NCI-H345 (cell line): ENCODE results near the gene SEL1L.
"Not testable (repeated sequence)": the region's sequence is repeated elsewhere in the genome, so short reads cannot be mapped to it uniquely, and the experiment has no call there.

Source experiments
- DNase-seq: peaks from one replicate; lab custom pipeline; 2025; lab: John Stamatoyannopoulos, UW

SEL1L gene

GRCh38 chr14:81533536-81534343, at the start of gene SEL1L:
Gene SEL1L (minus strand): TSS chr14:81533853. CDS start chr14:81533744, 109 bp downstream.
- peak; percentile 100 for DNase-seq

GRCh38 chr14:81582420-81582819, 48.8 kb upstream of the SEL1L start:
- no peak for DNase-seq

- no peak for DNase-seq
These were observed 45.5 kb upstream of the SEL1L start for GRCh38 chr14:81579115-81579514.

- no peak for DNase-seq
These were observed 37.8 kb upstream of the SEL1L start for GRCh38 chr14:81571437-81571836.

GRCh38 chr14:81567302-81567701, 33.6 kb upstream of the SEL1L start:
- DNase-seq = no peak

GRCh38 chr14:81565441-81566290, 32.0 kb upstream of the SEL1L start:
- no peak for DNase-seq

- no peak for DNase-seq
These were observed 29.2 kb upstream of the SEL1L start for GRCh38 chr14:81562818-81563217.

GRCh38 chr14:81561084-81561775, 27.6 kb upstream of the SEL1L start:
- no peak for DNase-seq

- no peak for DNase-seq
These were observed 25.7 kb upstream of the SEL1L start for GRCh38 chr14:81559385-81559784.

- DNase-seq = no peak
These were observed 23.5 kb upstream of the SEL1L start for GRCh38 chr14:81557146-81557545.

GRCh38 chr14:81555684-81556083, 22.0 kb upstream of the SEL1L start:
- no peak for DNase-seq

- DNase-seq = no peak
These were observed 21.4 kb upstream of the SEL1L start for GRCh38 chr14:81555051-81555450.

- DNase-seq = no peak
These were observed 17.8 kb upstream of the SEL1L start for GRCh38 chr14:81551471-81551870.

- DNase-seq = no peak
These were observed 16.5 kb upstream of the SEL1L start for GRCh38 chr14:81550001-81550637.

GRCh38 chr14:81541206-81541605, 7.6 kb upstream of the SEL1L start:
- not testable (repeated sequence) for DNase-seq

- no peak for DNase-seq
These were observed 3.5 kb upstream of the SEL1L start for GRCh38 chr14:81537193-81537592.

- DNase-seq = no peak
These were observed 2.7 kb upstream of the SEL1L start for GRCh38 chr14:81536241-81536771.

GRCh38 chr14:81535396-81536164, 1.9 kb upstream of the SEL1L start:
- DNase-seq = no peak

- no peak for DNase-seq
These were observed 939 bp upstream of the SEL1L start for GRCh38 chr14:81534510-81535074.

- no peak for DNase-seq
These were observed 479 bp downstream of the SEL1L start for GRCh38 chr14:81533212-81533535.

- DNase-seq = no peak
These were observed 4.3 kb downstream of the SEL1L start for GRCh38 chr14:81529391-81529790.
